Amniotic stem cell (primary cell): ENCODE measurements around the gene GALNT2.

Experiments used
- DNase-seq: peaks from one replicate; lab custom pipeline; 2025; lab: John Stamatoyannopoulos, UW

The GALNT2 gene

DNA sequence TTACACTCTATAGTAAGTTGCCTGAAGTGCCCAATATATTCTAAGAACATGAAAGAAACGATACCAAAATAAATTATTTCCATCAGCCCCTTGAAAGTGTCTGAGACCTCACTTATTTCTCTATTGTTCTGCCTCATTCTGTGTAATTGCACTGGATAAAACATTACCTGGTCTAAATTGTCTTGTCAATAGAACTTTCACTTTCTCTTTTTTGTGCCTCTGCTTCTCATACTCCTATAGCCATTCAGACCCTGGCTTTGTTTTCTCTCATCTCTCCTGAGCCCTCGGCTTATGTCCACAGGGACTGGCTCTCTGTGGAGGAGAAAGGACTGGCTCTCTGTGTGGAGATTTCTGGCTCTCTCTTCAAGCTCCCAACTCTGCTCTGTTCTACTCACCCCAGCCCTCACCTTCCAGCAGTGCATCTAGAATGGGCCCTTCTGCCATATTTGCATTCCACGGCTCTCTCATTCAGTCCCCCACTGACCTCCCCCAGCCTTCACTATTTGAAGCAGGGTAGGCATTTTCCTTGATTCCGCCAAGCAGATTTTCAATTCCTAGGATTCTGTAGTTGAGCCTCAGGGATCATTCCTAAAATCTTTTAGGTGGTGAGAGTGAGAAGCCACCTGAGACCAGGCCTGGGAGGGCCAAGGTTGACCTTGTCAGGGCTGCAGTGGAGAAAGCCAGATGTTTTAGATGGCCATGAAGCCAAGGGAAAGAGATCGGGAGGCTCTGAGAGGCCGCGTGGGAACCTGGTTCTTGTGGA is 15.9 kb upstream of the GALNT2 start:
- no peak for DNase-seq

DNA sequence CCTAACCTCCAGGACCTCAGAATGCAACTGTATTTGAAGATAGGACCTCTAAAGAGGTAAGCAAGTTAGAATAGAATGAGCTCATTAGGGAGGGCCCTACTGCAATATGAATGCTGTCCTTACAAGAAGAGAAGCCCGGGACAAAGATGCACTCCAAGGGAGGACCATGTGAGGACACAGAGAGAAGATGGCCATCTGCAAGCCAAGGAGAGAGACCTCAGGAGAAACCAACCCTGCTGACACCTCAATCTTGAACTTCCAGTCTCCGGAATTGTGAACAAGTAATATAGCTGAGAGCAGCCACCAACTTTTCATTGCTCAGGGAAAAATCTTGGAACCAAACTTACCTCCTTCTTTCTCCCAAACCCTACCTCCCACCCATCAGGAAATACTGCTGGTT is 15.0 kb upstream of the GALNT2 start:
- no peak for DNase-seq

DNA sequence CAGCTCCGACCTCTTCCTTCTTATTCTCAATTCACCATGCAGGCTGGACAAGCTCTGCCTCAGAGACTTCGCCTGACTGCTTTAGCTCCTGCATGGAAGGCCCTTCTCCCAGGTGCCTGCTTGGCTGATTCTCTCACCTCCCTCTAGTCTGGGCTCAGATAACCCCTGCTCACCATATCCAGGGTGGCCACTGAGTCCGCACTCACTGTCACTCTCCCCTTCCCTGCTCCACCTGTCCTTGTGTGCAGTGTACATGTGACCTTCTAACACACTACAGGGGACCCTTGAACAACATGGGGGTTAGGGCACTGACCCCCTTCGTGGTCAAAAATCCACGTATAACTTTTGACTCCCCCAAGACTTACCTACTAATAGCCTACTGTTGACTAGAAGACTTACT is 14.4 kb upstream of the GALNT2 start:
- no peak for DNase-seq

DNA sequence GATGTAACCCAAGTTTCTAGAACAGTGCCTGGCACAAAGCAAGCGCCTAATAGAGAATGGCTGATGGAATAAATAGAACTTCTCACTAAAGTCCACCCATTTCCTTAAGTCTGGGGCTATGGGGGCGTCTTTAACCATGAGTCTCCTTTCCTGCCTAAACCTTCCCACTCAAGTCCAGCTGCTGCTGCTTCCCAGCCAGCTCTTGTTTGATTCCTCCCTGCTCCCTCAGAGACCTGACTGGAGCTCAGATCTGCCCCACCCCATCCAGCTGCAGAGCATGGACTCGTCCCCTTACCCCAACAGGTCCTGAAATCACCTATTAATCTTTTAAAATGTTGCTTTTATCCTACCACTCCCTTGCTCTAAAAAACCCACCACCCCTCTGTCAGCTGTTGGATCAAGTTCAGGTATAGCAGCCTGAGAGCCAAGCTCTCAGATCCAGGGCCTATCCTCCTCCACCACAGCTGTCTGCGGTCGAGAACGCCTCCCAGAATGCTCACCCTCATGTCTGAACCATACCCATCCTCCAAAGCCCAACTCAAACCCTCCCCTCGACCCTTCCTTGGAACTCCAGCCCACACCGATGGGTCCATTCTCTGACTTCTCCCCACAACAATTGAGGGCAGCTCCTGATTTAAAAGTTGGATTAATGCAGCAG is 12.8 kb upstream of the GALNT2 start:
- DNase-seq = no peak

DNA sequence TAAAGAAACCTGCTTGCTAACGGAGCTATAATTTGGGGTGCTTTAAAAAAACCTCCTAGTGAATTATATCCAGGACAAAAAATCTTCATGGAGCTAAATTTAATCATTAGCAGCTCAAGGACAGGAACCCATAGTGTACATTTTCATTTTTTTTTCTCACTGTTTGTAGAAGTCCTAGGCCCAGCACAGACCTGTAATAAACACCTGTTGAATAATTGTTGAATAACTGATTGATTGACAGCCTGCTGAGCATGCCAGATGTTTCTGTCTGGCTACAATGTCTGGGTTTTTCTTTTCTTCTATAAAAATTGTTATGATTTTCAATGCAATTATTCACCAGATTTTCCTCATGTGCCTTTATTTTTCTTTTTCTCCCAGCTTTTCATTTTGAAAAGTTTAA is 10.9 kb upstream of the GALNT2 start:
- no peak for DNase-seq

DNA sequence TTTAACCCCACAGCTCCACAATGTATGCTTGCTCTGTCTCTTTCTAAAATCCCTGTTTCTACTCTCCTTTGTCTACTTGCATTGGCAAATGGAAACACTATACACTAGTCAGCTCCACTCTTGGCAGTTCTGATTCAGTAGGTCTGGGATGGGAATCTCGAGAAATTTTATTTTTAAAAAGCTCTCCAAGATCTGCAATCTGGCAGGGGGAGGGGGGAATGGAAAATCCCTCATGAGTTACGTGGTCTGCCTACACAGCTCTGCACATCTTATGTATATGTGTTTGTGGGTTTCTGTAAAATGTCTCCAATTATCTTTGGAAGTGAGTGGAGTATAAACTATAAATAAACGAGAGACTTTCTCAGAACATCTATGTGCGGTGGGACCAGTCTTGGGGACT is 9.9 kb upstream of the GALNT2 start:
- DNase-seq = no peak

DNA sequence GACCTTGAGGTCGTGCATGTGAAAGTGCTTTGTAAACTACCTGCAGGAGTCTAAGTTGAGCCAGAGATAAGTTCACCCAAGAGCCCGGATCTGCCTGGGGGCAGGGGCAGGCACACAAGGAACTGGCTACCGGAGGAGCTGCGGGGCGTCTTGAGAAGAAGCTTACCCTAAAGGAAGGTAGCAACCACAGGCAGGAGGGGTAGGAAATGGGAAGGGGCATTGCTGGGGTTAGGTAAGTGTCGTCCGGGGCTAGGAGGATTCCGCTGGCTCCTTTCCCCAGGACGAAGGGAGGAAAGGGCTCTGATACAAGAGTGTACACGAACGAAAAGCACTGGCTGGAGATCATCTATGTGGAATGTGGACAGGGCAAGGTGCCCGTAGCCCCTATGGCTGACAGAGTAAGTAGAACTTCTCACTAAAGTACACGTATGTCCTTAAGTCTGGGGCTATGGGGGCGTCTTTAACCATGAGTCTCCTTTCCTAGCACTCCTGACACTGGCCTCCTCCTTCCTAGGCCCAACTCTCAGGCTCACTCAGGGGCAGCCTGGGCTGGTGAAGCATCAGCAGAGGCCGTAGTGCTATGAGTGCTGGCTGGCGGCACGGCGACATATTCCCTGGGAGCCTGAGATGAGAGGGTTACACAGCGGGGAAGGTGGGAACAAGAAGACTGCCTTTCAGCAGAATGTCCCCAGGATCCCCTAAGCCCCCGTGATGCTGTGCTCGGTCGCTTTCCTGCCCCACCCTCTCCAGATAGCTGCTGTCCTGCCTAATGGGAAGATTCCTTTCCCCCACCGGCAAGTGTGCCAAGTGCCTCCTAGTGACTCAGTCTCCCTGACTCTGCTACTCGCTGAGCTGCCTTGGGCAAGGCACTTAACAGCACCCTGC is 9.1 kb upstream of the GALNT2 start:
- no peak for DNase-seq

DNA sequence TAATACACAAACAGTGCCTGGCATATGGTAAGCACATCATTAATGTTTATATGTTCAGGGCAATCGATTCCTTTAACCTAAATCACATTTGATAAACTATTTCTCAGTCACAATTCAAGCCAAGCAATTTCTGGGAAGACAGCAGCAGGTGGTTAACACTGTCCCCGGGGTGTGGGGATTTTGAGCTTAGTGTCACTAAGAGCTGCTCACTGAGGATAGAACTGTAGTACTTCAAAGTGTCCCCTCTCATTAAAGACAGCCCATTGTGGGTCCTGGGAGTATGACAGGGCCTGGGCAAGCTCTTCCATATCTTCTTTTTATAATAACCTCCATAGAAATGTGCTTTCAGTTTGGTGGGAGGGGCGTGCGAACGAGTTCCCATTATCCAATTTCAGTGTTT is 8.4 kb upstream of the GALNT2 start:
- no peak for DNase-seq

DNA sequence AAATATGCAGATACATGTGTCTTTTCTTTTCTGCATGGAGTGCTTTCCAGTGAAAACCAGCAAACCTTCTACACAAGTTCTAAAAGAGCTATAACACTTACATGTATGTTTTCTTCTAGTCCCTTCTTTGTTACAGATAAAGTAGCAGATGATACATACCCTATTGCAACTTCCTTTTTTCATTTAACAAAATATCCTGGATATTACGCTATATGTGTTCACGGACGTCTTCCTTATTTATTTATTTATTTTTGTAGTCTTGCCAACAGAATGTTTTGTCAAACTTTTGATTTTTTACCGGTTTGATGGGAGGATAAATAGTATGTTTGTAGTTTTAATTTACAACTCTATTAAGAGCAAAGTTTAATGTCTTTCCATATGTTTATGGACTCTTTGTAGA is 5.2 kb upstream of the GALNT2 start:
- DNase-seq = no peak

DNA sequence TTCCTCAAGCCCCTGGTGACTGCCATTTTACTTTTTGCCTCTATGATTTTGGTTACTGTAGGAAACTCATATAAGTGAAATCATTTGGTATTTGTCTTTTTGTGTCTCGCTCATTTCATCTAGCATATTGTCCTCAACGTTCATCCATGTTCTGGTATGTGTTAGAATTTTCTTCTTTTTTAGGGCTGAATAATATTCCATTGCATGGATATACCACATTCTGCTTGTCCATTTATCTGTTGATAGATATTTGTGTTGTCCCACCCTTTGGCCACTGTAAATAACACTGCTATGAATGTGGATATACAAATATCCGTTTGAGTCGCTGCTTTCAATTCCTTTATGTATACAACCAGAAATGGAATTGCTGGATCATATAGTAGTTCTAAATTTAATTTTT is 4.5 kb upstream of the GALNT2 start:
- DNase-seq = no peak

DNA sequence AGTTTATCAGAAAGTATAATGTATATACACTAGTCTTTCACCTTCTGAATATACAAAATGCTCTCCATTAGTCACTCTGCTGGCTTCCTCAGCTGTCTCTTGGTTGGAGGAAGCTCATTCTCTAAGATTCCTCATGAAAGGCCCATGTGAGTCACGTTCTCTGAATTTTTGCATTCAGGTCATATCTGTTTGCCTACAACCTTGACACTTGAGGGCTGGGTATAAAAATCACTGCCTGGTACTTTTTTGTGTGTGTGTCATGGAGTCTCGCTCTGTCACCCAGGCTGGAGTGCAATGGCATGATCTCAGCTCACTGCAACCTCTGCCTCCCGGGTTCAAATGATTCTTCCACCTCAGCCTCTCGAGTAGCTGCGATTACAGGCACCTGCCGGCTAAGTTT is 2.8 kb upstream of the GALNT2 start:
- no peak for DNase-seq

DNA sequence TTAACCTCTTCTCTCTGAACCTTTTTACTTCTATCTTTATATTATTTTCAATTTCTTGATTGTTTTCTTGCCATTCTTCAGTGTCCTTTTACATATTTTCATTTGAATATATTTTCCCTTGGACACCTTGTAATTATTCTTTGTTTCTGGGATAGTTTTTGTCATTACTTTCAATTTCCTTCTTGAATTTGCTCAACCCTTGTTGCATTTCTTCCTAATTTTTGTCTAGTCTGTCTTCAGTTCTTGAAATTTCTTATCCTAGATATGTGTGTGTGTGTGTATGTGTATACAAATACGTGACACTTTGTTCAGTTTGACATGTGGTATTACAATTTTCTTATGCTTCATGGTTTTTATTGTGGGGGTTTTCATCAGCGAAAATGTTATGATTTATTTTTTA is 1.9 kb upstream of the GALNT2 start:
- no peak for DNase-seq

DNA sequence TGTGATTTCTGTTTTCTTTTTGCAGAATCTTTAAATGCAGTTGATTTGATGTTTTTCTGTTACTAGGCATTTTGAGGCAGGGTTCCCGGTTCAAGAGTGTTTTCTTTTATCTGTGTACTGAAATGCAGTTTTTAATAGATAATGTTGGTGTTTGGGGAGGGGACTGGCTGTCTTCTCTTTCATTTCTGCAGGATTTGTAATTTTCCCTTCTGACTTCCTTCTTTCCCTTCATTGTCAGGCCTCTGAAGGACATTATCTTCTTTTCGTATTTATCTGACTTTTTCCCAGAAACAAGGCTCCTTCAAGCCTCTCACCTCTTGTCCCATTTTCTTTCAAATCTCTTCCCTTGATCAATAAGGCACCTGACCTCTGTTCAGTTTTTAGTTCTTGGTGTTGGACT is 1.5 kb upstream of the GALNT2 start:
- DNase-seq = no peak

DNA sequence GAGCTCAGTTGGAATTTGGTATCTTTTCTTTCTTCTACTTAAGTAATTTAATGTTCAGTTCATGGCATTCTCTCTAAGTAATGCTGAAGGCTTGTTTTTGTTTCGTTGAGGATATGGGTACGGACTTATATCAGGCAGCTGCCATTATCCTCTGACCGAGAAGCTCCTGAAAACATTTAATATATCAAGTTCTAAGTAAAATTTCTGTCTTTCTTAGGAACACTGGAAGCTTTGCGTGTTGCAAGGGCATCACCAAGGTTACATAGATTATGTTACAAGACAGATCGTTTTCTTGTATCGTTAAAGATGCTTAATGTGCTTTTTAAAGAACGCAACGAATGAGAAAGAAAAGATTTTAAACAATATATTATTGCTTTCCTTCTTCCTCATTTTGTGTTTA is 1.0 kb upstream of the GALNT2 start:
- DNase-seq = no peak

DNA sequence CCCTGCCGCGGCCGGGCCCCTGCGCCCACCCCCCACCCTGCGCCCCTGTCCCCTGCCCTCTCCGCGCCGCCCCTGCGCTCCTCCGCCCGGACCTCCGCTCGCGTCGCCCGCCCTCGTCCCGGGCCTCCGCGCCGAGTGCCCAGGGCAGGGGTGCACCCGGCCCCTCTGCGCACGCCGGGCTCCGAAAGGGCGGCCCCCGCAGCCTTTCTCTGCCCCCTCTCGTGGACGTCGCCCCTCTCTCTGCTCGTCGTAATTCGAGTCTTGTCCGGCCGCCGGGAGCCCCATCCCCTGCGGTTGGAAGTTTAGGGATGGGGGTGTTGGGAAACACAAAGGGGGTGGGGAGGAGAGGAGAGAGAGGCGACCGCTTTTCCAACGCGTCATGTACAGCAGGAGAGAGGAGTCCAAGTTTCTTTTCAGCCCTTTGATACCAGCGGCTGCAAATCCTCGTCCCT is 407 bp downstream of the GALNT2 start:
- no peak for DNase-seq

DNA sequence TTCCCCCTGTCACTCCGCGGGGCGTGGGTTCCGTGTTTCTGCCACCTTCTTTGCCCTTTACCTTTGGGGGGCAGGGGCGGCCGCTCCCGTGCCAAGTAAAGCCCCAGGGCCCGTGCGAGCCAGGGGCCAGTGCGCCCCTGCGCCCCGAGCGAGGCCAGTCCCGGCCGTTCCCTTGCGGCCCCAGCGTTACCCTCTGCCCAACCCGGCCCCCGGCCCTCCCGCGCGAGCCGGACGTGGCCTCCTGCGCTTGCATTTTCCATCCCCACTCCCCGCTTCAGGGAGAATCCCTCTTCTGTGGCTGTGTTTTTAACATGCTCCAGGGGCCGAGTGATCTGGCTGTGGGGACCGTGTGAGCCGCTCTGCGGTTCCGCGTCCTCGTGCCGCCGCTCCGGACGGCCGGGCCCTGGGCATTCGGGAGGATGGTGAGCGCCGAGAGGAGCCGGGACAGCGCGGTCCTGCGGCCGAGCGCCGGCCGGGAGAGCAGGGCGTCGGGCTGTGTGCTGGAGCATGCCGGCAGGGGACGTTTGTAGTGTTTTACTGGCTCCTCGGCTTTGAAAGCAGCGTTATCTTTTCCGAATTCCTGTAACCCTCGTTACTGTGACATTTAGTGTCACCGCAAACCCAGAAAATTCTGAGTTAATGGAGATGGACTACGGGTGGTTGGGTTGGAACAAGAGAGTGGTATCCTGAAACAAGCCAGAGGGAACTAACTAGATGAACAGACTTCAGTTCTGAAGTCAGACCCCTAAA is 1.0 kb downstream of the GALNT2 start:
- DNase-seq = no peak

DNA sequence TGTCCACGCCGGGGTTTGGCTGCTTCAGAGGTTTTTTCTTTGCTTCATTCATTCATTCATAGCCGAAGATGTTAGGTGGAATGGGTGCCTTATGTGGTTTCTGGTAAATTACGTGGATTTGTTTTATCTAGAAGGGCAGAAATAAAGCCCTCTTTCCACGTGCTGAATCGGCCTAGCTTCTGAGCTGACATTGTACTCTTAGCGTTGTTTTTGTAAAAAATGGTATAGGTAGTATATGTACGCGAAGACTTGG is 1.5 kb downstream of the GALNT2 start:
- DNase-seq = no peak

DNA sequence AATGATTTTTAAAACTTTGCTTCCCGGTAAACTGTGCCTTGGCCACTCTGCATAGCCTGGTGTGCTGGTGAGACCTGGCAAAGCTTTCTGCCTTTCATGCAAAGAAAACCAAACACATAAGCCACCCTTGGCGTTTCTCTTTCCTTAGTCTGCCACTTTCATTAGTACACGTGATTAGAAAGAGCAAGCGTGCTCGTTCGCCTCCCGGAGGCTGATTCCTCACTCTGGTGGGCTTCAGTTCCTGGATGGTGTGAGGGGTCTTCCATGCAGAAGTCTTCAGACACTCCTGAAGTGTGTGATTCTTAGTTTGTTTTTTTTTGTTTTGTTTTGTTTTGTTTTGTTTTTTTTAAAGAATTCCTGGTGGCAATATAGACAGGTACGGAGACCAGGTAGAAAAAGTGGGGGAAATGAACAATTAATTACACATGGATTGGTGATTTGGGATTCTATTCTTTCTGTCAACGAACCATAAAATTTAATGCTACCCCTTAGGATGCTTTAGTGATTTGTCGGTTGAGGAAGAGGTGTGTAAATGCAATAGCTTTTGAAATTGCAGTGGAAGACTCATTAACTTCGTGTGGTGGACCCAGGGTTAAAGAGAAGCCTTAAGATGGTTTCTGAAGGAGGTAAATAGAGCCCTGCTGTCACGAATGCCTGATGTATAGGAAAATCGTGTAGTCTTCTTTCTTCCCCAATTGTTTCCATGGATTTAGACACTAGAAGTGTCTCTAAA is 2.1 kb downstream of the GALNT2 start:
- no peak for DNase-seq

DNA sequence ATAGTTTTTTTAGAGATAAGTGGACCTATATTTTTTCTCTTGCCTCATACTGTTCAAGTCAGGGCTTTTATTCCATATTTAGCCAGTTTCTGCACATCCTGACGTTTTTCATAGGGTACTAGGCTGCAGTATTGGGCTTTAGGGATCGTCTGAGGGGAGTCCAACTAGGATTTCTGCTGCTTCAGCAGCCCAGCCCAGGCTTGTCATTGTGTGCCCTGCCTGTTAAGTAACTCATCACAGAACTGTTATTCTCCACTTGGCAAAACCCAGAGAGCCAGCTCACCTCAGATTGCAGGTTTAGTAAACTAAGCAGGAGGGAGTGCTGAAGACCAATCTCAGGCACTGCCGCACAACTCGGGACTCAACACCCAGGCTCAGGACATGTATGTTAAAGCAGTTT is 2.8 kb downstream of the GALNT2 start:
- no peak for DNase-seq

DNA sequence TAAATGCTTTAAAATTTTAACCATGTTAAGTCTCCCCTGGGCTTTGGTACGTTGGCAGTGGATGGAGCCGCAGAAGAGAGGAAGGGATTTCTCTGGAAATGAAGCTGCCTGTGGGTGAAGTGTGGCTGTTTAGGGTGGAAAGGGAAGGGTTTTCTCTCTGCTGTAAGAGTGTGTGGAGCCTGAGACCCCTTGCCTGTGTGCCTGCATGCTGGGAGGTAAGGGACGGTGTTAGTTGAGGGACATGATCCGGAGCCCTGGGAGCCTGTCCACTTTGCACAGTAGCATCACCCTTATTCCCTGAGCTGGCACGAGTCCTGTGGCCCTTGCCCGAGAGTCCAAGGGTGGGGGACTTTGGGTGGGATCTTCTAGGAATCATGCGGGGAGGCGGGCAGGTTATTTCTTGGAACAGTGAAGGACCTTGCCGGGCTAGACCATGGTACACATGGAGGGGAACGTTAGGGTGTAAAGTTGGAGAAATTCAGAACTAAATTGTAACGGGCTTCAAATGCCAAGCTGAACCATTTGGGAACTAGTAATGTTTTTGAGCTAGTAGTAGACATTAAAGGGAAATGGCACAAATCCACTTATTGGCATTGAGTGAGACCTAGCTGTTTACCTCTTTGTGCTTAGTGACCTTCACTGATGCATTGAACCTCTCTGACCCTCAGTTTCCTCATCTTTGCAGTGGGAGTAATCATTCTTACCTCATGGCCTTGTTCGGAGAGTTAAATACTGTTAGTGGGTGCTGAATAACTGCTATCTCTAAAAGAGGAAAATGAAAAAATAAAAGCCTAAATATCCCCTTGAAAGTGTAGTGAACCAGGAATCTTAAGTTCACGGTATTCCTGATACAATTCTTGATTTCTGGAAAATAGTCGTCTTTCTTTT is 3.5 kb downstream of the GALNT2 start:
- DNase-seq = no peak

DNA sequence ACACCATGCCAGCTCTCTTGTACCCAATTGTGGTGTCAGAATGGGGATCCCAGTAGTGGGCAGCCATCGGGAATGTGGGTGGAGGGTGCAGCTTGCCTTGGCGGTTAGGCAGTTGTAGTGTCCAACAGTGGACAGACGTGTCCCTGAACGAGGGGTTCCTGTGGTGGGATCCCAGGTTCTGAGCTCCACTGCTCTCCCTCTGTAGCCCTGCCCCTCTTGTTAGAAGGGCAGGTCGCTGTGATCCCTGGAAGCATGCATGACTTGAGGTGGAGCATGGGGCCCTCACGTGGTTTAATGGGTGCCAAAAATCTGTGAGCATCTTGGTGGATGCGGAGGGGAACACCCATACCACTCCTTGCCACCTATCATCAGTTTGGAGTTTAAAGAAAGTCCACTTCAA is 4.3 kb downstream of the GALNT2 start:
- no peak for DNase-seq
